UCSD-AML1 (cell line): ENCODE data around the gene PCDHB12.
"Not testable (repeated sequence)": the region's sequence is repeated elsewhere in the genome, so short reads cannot be mapped to it uniquely, and the experiment has no call there.

Experiments
- DNase-seq: peaks from one replicate; lab custom pipeline; 2025; ENCODE audit not compliant: unreplicated experiment; lab: John Stamatoyannopoulos, UW

Gene PCDHB12

DNA sequence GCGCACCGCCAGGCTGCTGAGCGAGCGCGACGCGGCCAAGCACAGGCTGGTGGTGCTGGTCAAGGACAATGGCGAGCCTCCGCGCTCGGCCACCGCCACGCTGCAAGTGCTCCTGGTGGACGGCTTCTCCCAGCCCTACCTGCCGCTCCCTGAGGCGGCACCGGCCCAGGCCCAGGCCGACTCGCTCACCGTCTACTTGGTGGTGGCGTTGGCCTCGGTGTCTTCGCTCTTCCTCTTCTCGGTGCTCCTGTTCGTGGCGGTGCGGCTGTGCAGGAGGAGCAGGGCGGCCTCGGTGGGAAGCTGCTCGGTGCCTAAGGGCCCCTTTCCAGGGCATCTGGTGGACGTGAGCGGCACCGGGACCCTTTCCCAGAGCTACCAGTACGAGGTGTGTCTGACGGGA, 6.9 kb upstream of the PCDHB12 start:
- DNase-seq = not testable (repeated sequence)

- DNase-seq = not testable (repeated sequence)
These were observed 1.8 kb downstream of the PCDHB12 start for GRCh38 chr5:141210281-141210680.

DNA sequence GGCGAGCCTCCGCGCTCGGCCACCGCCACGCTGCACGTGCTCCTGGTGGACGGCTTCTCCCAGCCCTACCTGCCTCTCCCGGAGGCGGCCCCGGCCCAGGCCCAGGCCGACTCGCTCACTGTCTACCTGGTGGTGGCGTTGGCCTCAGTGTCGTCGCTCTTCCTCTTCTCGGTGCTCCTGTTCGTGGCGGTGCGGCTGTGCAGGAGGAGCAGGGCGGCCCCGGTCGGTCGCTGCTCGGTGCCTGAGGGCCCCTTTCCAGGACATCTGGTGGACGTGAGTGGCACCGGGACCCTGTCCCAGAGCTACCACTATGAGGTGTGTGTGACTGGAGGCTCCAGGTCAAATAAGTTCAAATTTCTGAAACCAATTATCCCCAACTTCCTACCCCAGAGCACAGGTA, 2.3 kb downstream of the PCDHB12 start:
- not testable (repeated sequence) for DNase-seq

DNA sequence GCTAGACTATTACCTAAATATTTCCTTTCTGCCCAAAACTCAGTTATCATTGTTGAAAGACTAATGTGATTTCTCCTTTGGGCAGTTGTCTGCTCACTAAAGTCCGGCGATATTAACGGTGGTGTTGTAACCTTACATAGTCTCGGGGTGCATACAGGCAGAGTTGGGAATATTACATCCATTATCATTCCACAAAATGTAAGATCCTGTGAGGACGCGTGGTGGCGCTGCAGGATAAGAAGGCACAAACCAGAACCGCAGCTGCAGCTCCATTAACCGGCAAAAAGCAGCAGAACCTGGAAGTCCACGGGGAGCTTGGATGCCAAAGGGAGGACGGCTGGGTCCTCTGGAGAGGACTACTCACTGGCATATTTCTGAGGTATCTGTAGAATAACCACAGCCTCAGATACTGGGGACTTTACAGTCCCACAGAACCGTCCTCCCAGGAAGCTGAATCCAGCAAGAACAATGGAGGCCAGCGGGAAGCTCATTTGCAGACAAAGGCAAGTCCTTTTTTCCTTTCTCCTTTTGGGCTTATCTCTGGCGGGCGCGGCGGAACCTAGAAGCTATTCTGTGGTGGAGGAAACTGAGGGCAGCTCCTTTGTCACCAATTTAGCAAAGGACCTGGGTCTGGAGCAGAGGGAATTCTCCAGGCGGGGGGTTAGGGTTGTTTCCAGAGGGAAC, 5.3 kb downstream of the PCDHB12 start, which contains the start of gene PCDHB13:
Gene PCDHB13, plus strand, starts transcription at position 264 of the 684 bp plus-strand sequence. Its CDS starts 205 bp downstream, at position 469.
- peak; percentile 27 for DNase-seq

DNA sequence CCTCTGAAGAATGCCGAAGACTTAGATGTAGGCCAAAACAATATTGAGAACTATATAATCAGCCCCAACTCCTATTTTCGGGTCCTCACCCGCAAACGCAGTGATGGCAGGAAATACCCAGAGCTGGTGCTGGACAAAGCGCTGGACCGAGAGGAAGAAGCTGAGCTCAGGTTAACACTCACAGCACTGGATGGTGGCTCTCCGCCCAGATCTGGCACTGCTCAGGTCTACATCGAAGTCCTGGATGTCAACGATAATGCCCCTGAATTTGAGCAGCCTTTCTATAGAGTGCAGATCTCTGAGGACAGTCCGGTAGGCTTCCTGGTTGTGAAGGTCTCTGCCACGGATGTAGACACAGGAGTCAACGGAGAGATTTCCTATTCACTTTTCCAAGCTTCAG, 6.1 kb downstream of the PCDHB12 start:
- not testable (repeated sequence) for DNase-seq

- not testable (repeated sequence) for DNase-seq
These were observed 7.0 kb downstream of the PCDHB12 start for GRCh38 chr5:141215504-141215903.

DNA sequence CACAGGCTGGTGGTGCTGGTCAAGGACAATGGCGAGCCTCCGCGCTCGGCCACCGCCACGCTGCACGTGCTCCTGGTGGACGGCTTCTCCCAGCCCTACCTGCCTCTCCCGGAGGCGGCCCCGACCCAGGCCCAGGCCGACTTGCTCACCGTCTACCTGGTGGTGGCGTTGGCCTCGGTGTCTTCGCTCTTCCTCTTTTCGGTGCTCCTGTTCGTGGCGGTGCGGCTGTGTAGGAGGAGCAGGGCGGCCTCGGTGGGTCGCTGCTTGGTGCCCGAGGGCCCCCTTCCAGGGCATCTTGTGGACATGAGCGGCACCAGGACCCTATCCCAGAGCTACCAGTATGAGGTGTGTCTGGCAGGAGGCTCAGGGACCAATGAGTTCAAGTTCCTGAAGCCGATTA, 7.5 kb downstream of the PCDHB12 start:
- not testable (repeated sequence) for DNase-seq

GRCh38 chr5:141223112-141223783, 14.7 kb downstream of the PCDHB12 start, which contains the start of gene PCDHB14:
Gene PCDHB14 (plus strand): TSS chr5:141223343. CDS start chr5:141223506, 163 bp downstream.
- no peak for DNase-seq

- DNase-seq = not testable (repeated sequence)
These were observed 16.3 kb downstream of the PCDHB12 start for GRCh38 chr5:141224844-141225243.

GRCh38 chr5:141225421-141225820, 16.9 kb downstream of the PCDHB12 start:
- not testable (repeated sequence) for DNase-seq

DNA sequence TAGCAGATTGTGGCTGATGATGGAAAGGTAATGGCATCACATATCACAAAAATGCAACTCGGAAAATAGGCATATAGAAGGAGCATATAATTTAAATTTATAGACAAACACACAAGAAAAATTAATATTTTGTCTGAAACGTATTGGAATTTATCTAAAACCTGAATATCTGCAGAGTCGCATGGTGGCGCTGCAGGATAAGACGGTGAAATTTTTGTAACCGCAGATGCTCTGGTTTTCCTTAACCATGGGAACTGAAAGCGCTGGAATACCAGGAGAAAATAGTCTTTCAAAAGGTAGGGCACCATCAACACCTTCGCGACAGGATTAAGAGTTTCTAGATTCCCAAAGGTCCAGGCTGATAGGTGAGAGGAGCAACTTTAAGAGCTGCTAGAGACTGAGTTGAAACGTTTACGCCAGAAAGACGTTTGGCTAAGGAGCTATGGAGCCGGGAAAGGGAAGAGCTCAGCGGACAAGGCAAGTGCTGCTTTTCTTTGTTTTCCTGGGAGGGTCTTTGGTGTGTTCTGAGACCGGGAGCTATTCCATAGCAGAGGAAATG, 25.7 kb downstream of the PCDHB12 start:
- DNase-seq = no peak

- not testable (repeated sequence) for DNase-seq
These were observed 27.4 kb downstream of the PCDHB12 start for GRCh38 chr5:141235922-141236321.

GRCh38 chr5:141236516-141237313, 28.2 kb downstream of the PCDHB12 start:
- no peak for DNase-seq

- no peak for DNase-seq
These were observed 33.0 kb downstream of the PCDHB12 start for GRCh38 chr5:141241496-141241895.

- DNase-seq = no peak
These were observed 36.8 kb downstream of the PCDHB12 start, which contains the start of gene PCDHB15 for GRCh38 chr5:141245250-141245717. Gene PCDHB15 (plus strand): TSS chr5:141245395. CDS start chr5:141245579, 184 bp downstream.

GRCh38 chr5:141246971-141247370, 38.5 kb downstream of the PCDHB12 start:
- DNase-seq = not testable (repeated sequence)

- not testable (repeated sequence) for DNase-seq
These were observed 38.9 kb downstream of the PCDHB12 start for GRCh38 chr5:141247434-141247833.

DNA sequence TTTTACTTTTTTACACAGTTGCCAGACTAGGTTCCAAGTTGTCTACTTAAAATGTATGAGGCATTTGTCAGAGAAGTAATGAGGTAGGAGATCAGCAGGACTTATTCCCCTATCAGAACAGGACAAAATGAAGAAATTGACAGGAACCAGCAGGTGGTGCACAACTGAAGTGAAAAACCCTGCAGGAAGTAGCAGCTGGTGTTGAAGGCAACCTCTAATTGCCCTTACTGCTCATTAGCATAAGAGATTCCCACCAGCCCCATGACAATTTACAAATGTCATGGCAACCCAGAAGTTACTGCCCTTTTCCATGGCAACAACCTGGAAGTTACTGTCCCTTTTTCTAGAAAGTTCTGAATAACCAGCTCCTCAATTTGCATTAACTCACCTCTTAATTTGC, 42.1 kb downstream of the PCDHB12 start:
- no peak for DNase-seq

- no peak for DNase-seq
These were observed 49.9 kb downstream of the PCDHB12 start for GRCh38 chr5:141258464-141258863.

- DNase-seq = no peak
These were observed 50.4 kb downstream of the PCDHB12 start for GRCh38 chr5:141258948-141259347.
